ENCODE measurements around the gene ANKS3.

GRCh38 chr16:4685292-4685691, 48.8 kb downstream of the ANKS3 start:
- TF ChIP-seq RFX5 (IDR thresholded peaks at IDR 0.05) = no peak
- no peak for TF ChIP-seq CTCF (IDR thresholded peaks at IDR 0.05)
- no peak for TF ChIP-seq SREBF2 (IDR thresholded peaks at IDR 0.05)
- no peak for TF ChIP-seq POLR2A (IDR thresholded peaks at IDR 0.05; ENCODE audit: low read length)
- TF ChIP-seq PHF8 (IDR thresholded peaks at IDR 0.05; ENCODE audit: borderline replicate concordance, low read depth) = no peak

Measured in A549 (cell line).